Transverse colon (tissue), 4 donors: ENCODE data around the gene CEP89. TPM values are rescaled to one million over a fixed set of nuclear protein-coding genes. Genes with fewer than 3 reads are reported as not detected.
"Not testable (repeated sequence)": the region's sequence is repeated elsewhere in the genome, so short reads cannot be mapped to it uniquely, and the experiment has no call there.

ENCODE experiments used
- DNase-seq: peaks from one replicate; pipeline ENCODE4 v3.0.0-alpha.2; 2019
- H3K27ac ChIP-seq, 4 donors: fragments of 200-600 bp; sonication (generic); 2 replicates each; pipeline ENCODE4 v1.5.1; 2016 to 2018; ENCODE audit warnings: inconsistent platforms in 4 of 4
- H3K27me3 ChIP-seq: fragments of 200-600 bp; sonication (generic); 2 replicates; pipeline ENCODE4 v1.5.1; 2017; ENCODE audit warnings: inconsistent platforms
- H3K36me3 ChIP-seq, 4 donors: fragments of 200-600 bp; sonication (generic); 2 replicates each; pipeline ENCODE4 v1.5.1; 2017 to 2019; ENCODE audit warnings: inconsistent platforms in 4 of 4
- H3K4me1 ChIP-seq, 4 donors: fragments of 200-600 bp; sonication (generic); 2 replicates each; pipeline ENCODE4 v1.5.1; 2017 to 2020; ENCODE audit warnings: inconsistent platforms in 4 of 4
- H3K4me3 ChIP-seq, 4 donors: fragments of 200-600 bp; sonication (generic); 1 replicate in 1 of 4; 2 replicates in 3 of 4; pipeline versions ENCODE4 v1.5.1 to v1.6.1; 2017 to 2019; ENCODE audit warnings: inconsistent platforms in 4 of 4
- H3K9me3 ChIP-seq, 2 donors: fragments of 200-600 bp; sonication (generic); 2 replicates each; pipeline ENCODE4 v1.5.1; 2017 to 2019; ENCODE audit warnings: inconsistent platforms in 2 of 2
- EP300 ChIP-seq: sonication (generic); formaldehyde crosslinking; IDR thresholded peaks from one replicate; pipeline ENCODE4 v1.6.1; 2017; ENCODE audit warnings: antibody characterized with exemption, low read depth
- POLR2A ChIP-seq: fragments of 450-650 bp; IDR thresholded peaks from one replicate; pipeline ENCODE4 v1.6.1; 2016; ENCODE audit warnings: antibody characterized with exemption, mild to moderate bottlenecking, moderate library complexity
- POLR2AphosphoS5 ChIP-seq, 3 donors: sonication (generic); formaldehyde crosslinking; IDR thresholded peaks; one replicate each; pipeline ENCODE4 v1.6.1; 2016; ENCODE audit warnings: antibody characterized with exemption in 3 of 3
- WGBS, 2 donors: methylation state at CpG; one replicate each; pipeline ENCODE4 v1.1.5; 2018; ENCODE audit warnings: low coverage in 1 of 2; 5-methylcytosine and 5-hydroxymethylcytosine counted together
- in situ Hi-C, 4 donors: fragments of 200-750 bp; cut with MboI; loops; one replicate each; pipeline versions ENCODE4 v1.15.0 to v1.15.1; 2017; ENCODE audit warnings: low sequenced_read_pairs in 3 of 4, low pct_ligation_motif_present in 1 of 4, low pct_unique_long_range_greater_than_20kb in 1 of 4
- intact Hi-C: fragments of 100-400 bp; cut with DNase I; formaldehyde crosslinking; loops from one replicate; pipeline ENCODE4 v1.15.1; 2023; ENCODE audit warnings: low total_unique reads
- total RNA-seq, 4 donors: library from RNA; depleted of rRNA; stranded (reverse); fragments of >200 nt; gene quantifications; one replicate each; pipeline ENCODE4 v1.1.0, GENCODE V29; 2016
- TF ChIP-seq, protein P1 (sequence below), 5 experiments: fragments of 200-600 bp in 3 of 5; fragments of 450-650 bp in 2 of 5; sonication (generic) in 3 of 5; IDR thresholded peaks; 1 replicate in 2 of 5; 2 replicates in 3 of 5; pipeline ENCODE4 v1.5.1; 2016 to 2017; ENCODE audit warnings: antibody characterized with exemption in 5 of 5, inconsistent platforms in 3 of 5, mild to moderate bottlenecking in 2 of 5, moderate library complexity in 1 of 5

The CEP89 gene
- total RNA-seq = 10 to 100 TPM in 2 of 4 donors, 1 to 10 TPM in 2; 4.5 to 39.6 (median 9.4) TPM

DNA sequence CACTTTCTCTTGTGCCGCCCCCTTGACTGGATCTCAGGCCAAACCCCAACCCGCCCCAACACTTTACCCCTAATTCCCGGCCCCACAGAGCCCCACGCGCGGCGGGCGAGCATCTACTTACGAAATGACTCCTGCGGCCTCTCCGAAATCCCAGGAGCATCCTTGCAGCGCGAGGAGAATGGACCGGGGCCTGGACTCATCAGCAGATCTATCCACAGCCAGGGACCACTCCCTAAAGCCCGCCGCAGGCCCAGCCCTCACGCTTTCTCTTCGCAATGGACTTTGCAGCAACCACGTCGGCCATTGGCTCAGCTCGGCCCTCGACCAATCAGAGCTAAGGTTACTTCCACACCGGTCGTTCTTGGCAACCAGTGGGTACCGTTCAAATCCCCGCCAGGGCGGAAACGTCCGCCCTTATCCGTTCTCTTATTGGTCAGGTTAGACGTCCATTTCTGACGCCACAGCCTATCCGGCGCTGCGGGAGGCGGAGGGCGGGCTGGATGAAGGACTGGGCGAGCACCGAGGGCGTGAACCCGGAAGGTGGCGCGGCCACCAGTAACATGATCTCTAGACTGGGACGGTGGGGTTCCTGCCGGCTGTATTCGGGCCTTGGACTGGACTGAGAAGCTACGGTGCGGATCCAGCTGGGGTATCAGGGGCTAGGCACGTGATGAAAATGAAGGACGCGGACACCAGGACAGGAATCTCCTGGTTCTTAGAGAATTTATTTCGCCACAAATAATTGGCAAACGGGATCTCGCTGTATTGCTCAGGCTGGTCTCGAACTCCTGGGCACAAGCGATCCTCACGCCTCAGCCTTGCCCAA lies at the start of gene CEP89, which contains the start of gene FAAP24:
Gene CEP89, minus strand, starts transcription at position 244 of the 826 bp plus-strand sequence. Its CDS starts 84 bp downstream, at position 160.
Gene FAAP24, plus strand, starts transcription at position 528 of the 826 bp plus-strand sequence. CDS start 955 bp downstream, outside the sequence.
- WGBS, 2 donors = 0 to 2% methylated on average over 10 to 44 of the region's 57 CpGs
- DNase-seq = peak; percentile 99
- Histone ChIP-seq H3K4me1 (peaks cover 4 to 25% (median 21%) of the 10 kb centered on the region in 4 donors), H3K27me3 (no peaks in the 10 kb centered on the region), H3K4me3 (peak within 1 kb of the TSS; percentile 72 to 89 (median 82)), H3K27ac (peak within 1 kb of the TSS; percentile 74 to 83 (median 82)), H3K9me3 (no peaks in the 10 kb centered on the region), H3K36me3 (no peaks in the 10 kb centered on the region)
- intact Hi-C loops = no loop called here
- TF ChIP-seq EP300 (no peak), POLR2AphosphoS5 (IDR thresholded peaks at IDR 0.05) (peak; percentile 16 to 65 (median 59)), POLR2A (peak; percentile 63)
- TF ChIP-seq, protein P1, sequence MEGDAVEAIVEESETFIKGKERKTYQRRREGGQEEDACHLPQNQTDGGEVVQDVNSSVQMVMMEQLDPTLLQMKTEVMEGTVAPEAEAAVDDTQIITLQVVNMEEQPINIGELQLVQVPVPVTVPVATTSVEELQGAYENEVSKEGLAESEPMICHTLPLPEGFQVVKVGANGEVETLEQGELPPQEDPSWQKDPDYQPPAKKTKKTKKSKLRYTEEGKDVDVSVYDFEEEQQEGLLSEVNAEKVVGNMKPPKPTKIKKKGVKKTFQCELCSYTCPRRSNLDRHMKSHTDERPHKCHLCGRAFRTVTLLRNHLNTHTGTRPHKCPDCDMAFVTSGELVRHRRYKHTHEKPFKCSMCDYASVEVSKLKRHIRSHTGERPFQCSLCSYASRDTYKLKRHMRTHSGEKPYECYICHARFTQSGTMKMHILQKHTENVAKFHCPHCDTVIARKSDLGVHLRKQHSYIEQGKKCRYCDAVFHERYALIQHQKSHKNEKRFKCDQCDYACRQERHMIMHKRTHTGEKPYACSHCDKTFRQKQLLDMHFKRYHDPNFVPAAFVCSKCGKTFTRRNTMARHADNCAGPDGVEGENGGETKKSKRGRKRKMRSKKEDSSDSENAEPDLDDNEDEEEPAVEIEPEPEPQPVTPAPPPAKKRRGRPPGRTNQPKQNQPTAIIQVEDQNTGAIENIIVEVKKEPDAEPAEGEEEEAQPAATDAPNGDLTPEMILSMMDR (IDR thresholded peaks at IDR 0.05) = peak in 1 of 5 experiments; percentile 41
- in situ Hi-C loops = loop anchor here in 1 of 4 donors (10.0 kb wide), 1 partner anchor 153 kb away; no protein-coding TSS in a partner anchor

DNA sequence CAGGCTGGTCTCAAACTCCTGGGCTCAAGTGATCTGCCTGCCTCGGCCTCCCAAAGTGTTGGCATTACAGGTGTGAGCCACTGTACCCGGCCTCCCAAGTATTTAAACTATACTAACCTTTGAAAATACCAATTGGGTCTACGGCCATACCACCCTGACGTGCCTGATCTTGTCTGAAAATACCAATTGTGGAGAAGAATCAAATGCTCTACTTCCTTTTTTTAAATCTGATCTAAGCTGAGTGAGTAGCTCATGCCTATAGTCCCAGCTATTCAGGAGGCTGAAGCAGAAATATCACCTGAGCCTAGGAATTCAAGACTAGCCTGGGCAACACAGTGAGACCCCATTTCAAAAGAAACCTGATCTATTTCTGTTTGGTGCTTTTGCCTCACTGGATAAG lies 39.1 kb upstream of the CEP89 start:
- H3K36me3 ChIP-seq, H3K4me3 ChIP-seq, H3K9me3 ChIP-seq, H3K4me1 ChIP-seq, H3K27me3 ChIP-seq, DNase-seq, H3K27ac ChIP-seq, in situ Hi-C loops: not testable (repeated sequence)
- intact Hi-C loops = loop anchor here (1.0 kb wide), 1 partner anchor 47 kb away; no protein-coding TSS in a partner anchor
- 87% methylated on average over 4 of the region's 4 CpGs; no CpG with 5 or more reads in 1 of the 2 donors for WGBS, 2 donors

DNA sequence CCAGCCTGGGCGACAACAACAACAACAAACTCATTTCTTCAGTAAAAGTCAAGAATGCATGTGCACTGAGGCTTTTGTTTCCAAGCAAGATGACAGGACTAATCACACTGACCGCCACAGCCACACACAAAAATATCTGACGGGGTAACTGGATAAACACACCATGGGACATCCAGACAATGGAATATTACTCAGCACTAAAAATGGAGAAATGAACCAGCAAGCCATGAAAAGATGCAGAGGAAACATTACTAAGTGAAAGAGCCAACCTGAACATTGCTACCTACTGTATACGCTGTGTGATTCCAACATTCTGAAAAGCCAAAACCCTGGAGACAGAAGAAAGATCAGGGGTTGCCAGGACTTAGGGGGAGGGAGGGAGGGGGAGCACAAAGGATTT lies 37.0 kb upstream of the CEP89 start:
- in situ Hi-C loops (no loop called here), intact Hi-C loops (no loop called here)
- DNase-seq = no peak
- peaks cover 0 to 15% (median 0%) of the 10 kb centered on the region in 4 donors for H3K36me3 ChIP-seq
- 94 to 96% methylated on average over 3 to 4 of the region's 4 CpGs for WGBS, 2 donors
- no peaks in the 10 kb centered on the region for H3K4me1 ChIP-seq
- no peak overlapping the region for H3K4me3 ChIP-seq
- TF ChIP-seq EP300 (no peak), POLR2AphosphoS5 (IDR thresholded peaks at IDR 0.05) (no peak), POLR2A (no peak)
- TF ChIP-seq, protein P1 (IDR thresholded peaks at IDR 0.05) = no peak
- no peaks in the 10 kb centered on the region for H3K9me3 ChIP-seq
- H3K27ac ChIP-seq = no peak overlapping the region
- no peaks in the 10 kb centered on the region for H3K27me3 ChIP-seq

DNA sequence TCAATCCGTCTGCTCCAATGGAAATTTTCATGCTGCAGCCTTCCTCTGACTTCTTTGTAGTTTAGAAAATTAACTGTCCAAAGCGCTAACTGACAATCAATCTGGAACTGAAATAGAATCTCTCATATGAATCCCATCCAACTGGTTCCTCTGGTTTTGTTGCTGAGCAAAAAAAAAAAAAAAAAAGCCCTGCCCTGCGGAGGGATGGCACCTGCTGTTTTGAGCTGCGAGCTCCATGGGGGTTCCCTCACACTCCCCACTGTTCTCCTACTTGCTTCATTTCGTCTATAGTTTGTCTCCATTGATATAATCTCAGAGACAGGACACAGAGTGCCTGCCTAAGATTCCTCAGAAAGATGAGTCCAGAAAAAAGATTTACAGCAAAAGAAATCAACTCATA lies 33.7 kb upstream of the CEP89 start:
- Histone ChIP-seq H3K36me3 (peaks cover 0 to 14% (median 0%) of the 10 kb centered on the region in 4 donors), H3K27ac (no peak overlapping the region), H3K9me3 (no peaks in the 10 kb centered on the region), H3K4me3 (no peak overlapping the region), H3K27me3 (no peaks in the 10 kb centered on the region), H3K4me1 (no peaks in the 10 kb centered on the region)
- in situ Hi-C loops (no loop called here), intact Hi-C loops (no loop called here)
- no peak for TF ChIP-seq EP300
- TF ChIP-seq, protein P1 (IDR thresholded peaks at IDR 0.05) = no peak
- TF ChIP-seq POLR2AphosphoS5 (IDR thresholded peaks at IDR 0.05) = no peak
- TF ChIP-seq POLR2A = no peak
- DNase-seq = no peak
- WGBS, 2 donors = 38 to 58% methylated on average over 5 of the region's 5 CpGs

DNA sequence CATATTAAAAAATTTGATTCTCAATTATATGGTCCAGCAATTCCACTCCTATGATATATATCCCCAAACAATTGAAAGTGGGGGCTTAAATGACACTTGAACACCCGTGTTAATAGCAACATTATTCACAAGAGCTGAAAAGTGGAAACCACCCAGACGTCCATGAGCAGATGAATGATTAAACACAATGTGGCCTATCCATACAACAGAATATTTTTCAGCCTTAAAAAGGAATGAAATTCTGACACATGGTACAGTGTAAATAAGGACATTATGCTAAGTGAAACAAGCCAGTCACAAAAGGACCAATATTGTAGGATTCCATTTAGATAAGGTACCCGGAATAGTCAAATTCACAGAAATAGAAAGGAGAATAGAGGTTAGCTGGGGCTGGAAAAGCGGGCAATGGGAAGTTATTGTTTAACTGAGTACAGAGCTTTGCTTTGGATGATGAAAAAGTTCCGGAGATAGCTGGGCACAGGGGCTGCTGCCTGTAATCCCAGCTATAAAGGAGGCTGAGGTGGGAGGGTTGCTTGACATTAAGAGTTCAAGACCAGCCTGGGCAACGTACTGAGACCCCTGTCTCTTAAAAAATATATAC lies 31.8 kb upstream of the CEP89 start:
- DNase-seq, H3K9me3 ChIP-seq, in situ Hi-C loops, H3K36me3 ChIP-seq, H3K4me3 ChIP-seq, H3K4me1 ChIP-seq, H3K27ac ChIP-seq, H3K27me3 ChIP-seq, intact Hi-C loops: not testable (repeated sequence)
- WGBS, 2 donors = 59 to 64% methylated on average over 6 of the region's 6 CpGs

DNA sequence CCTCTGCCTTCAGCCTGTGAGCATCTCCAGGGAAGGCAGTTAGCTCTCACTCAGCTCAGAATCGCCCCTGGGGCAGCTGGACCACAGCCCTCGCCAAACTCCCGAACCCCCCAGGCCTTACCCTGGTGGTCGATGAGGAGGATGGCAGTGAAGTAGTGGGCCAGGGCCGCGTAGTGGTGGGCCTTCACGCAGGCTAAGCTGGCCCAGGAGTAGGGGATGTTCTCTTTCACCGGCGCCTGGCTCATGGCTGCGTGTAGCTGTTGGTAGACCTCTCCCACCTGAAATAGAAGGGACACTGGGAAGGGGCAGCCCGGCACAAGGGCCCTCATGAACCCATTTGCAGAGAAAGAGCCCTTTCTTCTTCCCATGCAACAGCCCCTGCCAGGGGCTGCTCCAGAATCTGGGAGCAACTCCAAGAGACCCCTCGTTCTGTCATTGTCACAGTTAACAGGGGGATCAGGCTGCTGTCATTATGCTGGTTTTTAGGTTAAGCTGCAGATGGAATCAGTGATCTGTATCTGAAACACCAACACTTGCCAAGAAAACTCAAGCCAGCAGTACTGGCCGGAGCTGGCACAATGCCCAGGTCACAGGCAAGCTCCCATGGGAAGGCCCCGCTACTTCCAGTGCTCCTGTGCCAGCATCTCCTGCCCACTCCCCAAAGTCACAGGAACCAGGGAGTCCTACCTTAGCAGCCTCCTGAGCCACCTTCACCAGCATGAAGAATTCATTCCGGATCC lies 30.5 kb upstream of the CEP89 start:
- H3K4me3 ChIP-seq, H3K27me3 ChIP-seq, H3K9me3 ChIP-seq, H3K27ac ChIP-seq, intact Hi-C loops, in situ Hi-C loops, DNase-seq, H3K4me1 ChIP-seq: not testable (repeated sequence)
- H3K36me3 ChIP-seq = peaks cover 0 to 12% (median 0%) of the 10 kb centered on the region in 4 donors
- 92% methylated on average over 13 of the region's 15 CpGs; no CpG with 5 or more reads in 1 of the 2 donors for WGBS, 2 donors
